Vagina (tissue), 2 donors: ENCODE measurements around the gene ASPG.

Experiments
- POLR2AphosphoS5 ChIP-seq, 2 donors: sonication (generic); formaldehyde crosslinking; IDR thresholded peaks; one replicate each; pipeline ENCODE4 v1.9.0; 2017; ENCODE audit warnings: antibody characterized with exemption in 2 of 2, mild to moderate bottlenecking in 2 of 2, low read depth in 1 of 2; ENCODE audit not compliant: insufficient read depth in 1 of 2
- TF ChIP-seq, protein P1 (sequence below), 3 experiments: fragments of 450-650 bp in 2 of 3; fragments of 200-600 bp in 1 of 3; sonication (generic) in 1 of 3; IDR thresholded peaks; one replicate each; pipeline ENCODE4 v1.5.1; 2017 to 2019; ENCODE audit warnings: antibody characterized with exemption in 3 of 3, mild to moderate bottlenecking in 2 of 3, moderate library complexity in 2 of 3

DNA sequence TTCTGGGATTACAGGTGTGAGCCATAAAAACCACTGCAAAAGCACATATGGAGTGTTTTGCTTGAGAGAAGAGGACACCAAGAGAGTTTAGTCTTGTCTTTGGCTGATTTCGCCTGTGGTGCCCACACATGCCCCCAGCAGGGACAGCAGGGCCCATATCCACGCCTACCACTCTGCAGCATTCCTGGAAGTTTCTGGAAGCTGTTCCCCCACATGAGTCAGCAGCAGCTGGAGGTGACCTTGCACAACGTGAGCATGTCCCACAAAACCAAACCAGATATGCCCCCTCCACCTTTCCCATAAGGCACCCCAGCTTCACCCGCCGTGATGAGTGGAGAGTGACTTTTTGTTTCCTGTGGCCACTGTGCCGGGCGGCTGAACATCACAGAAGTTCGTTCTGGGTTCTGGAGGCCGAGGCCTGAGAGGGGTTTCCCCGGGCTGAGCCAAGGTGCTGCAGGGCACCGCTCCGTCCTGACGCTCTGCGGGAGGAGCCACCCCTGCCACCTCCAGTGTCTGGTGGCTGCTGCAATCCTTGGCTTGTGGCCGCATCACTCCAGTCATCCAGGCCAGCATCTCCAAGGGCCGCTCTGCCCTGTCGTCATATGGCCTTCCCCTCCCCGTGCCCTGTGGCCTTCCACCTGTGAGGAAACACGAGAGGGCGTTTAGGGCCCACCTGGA lies 4.7 kb downstream of the ASPG start:
- TF ChIP-seq, protein P1, sequence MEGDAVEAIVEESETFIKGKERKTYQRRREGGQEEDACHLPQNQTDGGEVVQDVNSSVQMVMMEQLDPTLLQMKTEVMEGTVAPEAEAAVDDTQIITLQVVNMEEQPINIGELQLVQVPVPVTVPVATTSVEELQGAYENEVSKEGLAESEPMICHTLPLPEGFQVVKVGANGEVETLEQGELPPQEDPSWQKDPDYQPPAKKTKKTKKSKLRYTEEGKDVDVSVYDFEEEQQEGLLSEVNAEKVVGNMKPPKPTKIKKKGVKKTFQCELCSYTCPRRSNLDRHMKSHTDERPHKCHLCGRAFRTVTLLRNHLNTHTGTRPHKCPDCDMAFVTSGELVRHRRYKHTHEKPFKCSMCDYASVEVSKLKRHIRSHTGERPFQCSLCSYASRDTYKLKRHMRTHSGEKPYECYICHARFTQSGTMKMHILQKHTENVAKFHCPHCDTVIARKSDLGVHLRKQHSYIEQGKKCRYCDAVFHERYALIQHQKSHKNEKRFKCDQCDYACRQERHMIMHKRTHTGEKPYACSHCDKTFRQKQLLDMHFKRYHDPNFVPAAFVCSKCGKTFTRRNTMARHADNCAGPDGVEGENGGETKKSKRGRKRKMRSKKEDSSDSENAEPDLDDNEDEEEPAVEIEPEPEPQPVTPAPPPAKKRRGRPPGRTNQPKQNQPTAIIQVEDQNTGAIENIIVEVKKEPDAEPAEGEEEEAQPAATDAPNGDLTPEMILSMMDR (IDR thresholded peaks at IDR 0.05): no peak
- no peak for TF ChIP-seq POLR2AphosphoS5 (IDR thresholded peaks at IDR 0.05; ENCODE audit: insufficient read depth in 1 of 2, low read depth in 1 of 2)
